ENCODE measurements around the gene ILK. TPM values are rescaled to one million over a fixed set of nuclear protein-coding genes. Genes with fewer than 3 reads are reported as not detected.

Gene ILK
- total and polyA plus RNA-seq, 10 of the 15 experiments (the other 5 are each of a cell fraction or from before 2014, with no cell fraction given), result 51.8 to 163 (median 92.0) TPM

DNA sequence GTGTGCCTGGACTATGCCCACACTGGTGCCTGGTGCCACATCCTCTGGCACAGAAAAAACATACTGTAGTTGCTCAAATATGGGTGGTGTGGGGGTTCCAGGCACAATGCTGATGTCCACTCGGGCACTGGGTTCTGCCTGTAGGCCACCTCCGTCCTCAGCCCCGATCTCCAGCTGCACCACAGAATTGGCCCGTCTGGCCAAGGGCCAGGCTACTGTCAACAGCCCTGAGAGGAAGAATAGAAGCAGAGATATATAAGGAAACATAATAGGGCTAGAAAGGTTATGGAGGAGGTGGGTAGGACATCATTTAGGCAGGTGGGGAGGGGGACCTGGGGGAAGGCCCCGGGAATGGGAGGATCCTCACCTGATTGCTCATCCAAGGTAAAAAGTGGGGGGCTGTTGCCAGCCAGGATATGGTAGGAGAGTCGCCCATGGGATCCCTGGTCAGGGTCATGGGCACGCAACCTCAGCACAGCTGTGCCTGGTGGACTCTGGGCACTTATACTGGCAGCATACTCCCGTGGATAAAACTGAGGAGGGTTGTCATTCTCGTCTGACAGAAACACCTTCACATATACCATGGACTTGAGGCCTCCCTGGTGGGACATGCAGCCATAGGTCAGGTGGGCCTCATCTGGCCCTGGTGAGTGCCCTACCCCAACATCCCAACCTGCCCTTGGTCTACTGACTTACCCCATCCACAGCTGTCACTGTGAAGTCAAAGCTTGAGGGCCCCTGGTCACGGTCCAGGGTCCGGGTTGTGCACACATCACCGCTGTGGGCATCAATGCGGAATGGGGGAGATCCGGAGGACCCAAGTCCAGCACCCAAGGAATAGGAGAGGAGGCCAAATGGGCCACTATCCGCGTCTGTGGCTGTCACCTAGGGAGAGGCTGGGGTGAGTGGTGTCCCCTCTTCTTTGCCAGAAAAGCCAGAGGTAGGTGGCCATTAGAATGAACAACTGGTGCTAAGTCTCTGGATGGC is 30.1 kb downstream of the ILK start (continued):
- TF ChIP-seq SREBF1 (IDR thresholded peaks at IDR 0.05; ENCODE audit: low read length) (no peak), CBX3 (IDR thresholded peaks at IDR 0.05; ENCODE audit: borderline replicate concordance, low read depth) (no peak), SMARCA5 (IDR thresholded peaks at IDR 0.05) (no peak), RFX5 (IDR thresholded peaks at IDR 0.05; ENCODE audit: low read depth, low read length) (no peak), SMAD5 (IDR thresholded peaks at IDR 0.05; ENCODE audit: low read depth) (no peak)
- TF ChIP-seq, protein P1, sequence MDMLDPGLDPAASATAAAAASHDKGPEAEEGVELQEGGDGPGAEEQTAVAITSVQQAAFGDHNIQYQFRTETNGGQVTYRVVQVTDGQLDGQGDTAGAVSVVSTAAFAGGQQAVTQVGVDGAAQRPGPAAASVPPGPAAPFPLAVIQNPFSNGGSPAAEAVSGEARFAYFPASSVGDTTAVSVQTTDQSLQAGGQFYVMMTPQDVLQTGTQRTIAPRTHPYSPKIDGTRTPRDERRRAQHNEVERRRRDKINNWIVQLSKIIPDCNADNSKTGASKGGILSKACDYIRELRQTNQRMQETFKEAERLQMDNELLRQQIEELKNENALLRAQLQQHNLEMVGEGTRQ (IDR thresholded peaks at IDR 0.05; ENCODE audit: borderline replicate concordance, low read depth, low read length), result no peak

DNA sequence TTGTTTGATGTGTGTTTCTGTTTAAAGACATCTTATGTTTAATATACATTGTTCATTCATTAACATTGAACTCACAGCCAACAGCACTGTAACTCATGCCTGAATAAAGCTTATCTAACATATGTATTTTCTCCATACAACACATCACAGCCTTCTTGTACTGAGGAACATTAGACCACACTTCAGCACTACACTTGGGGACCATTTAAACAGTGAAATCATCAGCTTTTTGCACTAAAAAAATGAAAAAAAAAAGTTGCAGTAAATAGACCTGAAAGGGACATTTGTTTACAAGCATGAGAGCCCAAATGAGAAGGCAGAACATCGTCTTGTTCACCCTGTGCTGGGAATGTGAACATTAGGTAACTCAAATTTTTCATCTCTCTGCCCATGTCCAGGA is 31.0 kb downstream of the ILK start:
- Histone ChIP-seq H3K9ac (ENCODE audit: control insufficient read depth, insufficient read depth, low read length) (no peak overlapping the region), H3K36me3 (ENCODE audit: control insufficient read depth in 2 of 2, insufficient read depth in 2 of 2, low read length in 1 of 2) (no peaks in the 10 kb centered on the region), H4K20me1 (ENCODE audit: control insufficient read depth, insufficient read depth) (no peaks in the 10 kb centered on the region), H3K4me1 (ENCODE audit: control insufficient read depth, insufficient read depth, low read length) (no peaks in the 10 kb centered on the region), H3K4me3 (no peak overlapping the region), H2AFZ (ENCODE audit: control insufficient read depth, low read depth, low read length) (no peak overlapping the region), H3K4me2 (ENCODE audit: control insufficient read depth, insufficient read depth) (no peak overlapping the region), H3K79me2 (ENCODE audit: control insufficient read depth, insufficient read depth, low read length) (no peaks in the 10 kb centered on the region), H3K9me3 (replicated peaks; ENCODE audit: control insufficient read depth, insufficient read depth, low read length) (no peaks in the 10 kb centered on the region), H3K27me3 (replicated peaks in 1 of 2; ENCODE audit: control insufficient read depth in 2 of 2, insufficient read depth in 2 of 2, low read length in 1 of 2) (no peaks in the 10 kb centered on the region), H3K27ac (ENCODE audit: control insufficient read depth, insufficient read depth) (no peak overlapping the region)
- ATAC-seq (no peak), DNase-seq (ENCODE audit: low read depth, low spot score) (no peak), FAIRE-seq (no peak)
- ChIA-PET RAD21 (ENCODE audit: unreplicated experiment) (no interaction called here), CTCF (no interaction called here), SMC1A (ENCODE audit: uncharacterized antibody, unreplicated experiment) (interaction anchor here (1.5 kb wide), 1 partner anchor 15 kb away, joined by 4 read pairs; no protein-coding TSS in a partner anchor), POLR2A (interaction anchor here (1.4 kb wide), 1 partner anchor 49 kb away, joined by 4 read pairs; the partner anchor contains the start of gene MRPL17)
- 7% methylated on average over 1 of the region's 1 CpG for whole genome bisulfite sequencing (ENCODE audit: insufficient coverage, insufficient replicate concordance, low lambda C conversion rate, missing lambda C conversion rate)
- BruUV-seq (replicated peaks), result no TSS peak
- intact Hi-C loops (cut with micrococcal nuclease; ENCODE audit: unreplicated experiment) (no loop called here), in situ Hi-C loops (cut with MboI) (no loop called here)
- TF ChIP-seq WRNIP1 (IDR thresholded peaks at IDR 0.05; ENCODE audit: borderline replicate concordance, low read depth, low read length), result no peak
- no peak for TF ChIP-seq TAF1 (IDR thresholded peaks at IDR 0.05; ENCODE audit: borderline replicate concordance, low read depth, low read length)
- no peak for TF ChIP-seq SMC3 (IDR thresholded peaks at IDR 0.05; ENCODE audit: borderline replicate concordance, low read length)
- no peak for TF ChIP-seq POLR2AphosphoS5 (IDR thresholded peaks at IDR 0.05; ENCODE audit: low read length)
- TF ChIP-seq, protein P2, sequence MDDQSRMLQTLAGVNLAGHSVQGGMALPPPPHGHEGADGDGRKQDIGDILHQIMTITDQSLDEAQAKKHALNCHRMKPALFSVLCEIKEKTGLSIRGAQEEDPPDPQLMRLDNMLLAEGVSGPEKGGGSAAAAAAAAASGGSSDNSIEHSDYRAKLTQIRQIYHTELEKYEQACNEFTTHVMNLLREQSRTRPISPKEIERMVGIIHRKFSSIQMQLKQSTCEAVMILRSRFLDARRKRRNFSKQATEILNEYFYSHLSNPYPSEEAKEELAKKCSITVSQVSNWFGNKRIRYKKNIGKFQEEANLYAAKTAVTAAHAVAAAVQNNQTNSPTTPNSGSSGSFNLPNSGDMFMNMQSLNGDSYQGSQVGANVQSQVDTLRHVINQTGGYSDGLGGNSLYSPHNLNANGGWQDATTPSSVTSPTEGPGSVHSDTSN (IDR thresholded peaks at IDR 0.05; ENCODE audit: insufficient replicate concordance, low read depth, low read length), result no peak
- no peak for TF ChIP-seq ASH2L (IDR thresholded peaks at IDR 0.05; ENCODE audit: borderline replicate concordance, low read depth)
- no peak for TF ChIP-seq ATF7 (IDR thresholded peaks at IDR 0.05; ENCODE audit: low read depth)
- no peak for TF ChIP-seq NBN (IDR thresholded peaks at IDR 0.05)
- TF ChIP-seq RCOR1 (conservative IDR thresholded peaks at IDR 0.05; ENCODE audit: low read depth, low read length), result no peak
- TF ChIP-seq KAT2A (conservative IDR thresholded peaks at IDR 0.05; ENCODE audit: control insufficient read depth, low read depth, low read length), result no peak
- no peak for TF ChIP-seq ZZZ3 (IDR thresholded peaks at IDR 0.05; ENCODE audit: control insufficient read depth, insufficient read length, low read depth)
- TF ChIP-seq, protein P3, sequence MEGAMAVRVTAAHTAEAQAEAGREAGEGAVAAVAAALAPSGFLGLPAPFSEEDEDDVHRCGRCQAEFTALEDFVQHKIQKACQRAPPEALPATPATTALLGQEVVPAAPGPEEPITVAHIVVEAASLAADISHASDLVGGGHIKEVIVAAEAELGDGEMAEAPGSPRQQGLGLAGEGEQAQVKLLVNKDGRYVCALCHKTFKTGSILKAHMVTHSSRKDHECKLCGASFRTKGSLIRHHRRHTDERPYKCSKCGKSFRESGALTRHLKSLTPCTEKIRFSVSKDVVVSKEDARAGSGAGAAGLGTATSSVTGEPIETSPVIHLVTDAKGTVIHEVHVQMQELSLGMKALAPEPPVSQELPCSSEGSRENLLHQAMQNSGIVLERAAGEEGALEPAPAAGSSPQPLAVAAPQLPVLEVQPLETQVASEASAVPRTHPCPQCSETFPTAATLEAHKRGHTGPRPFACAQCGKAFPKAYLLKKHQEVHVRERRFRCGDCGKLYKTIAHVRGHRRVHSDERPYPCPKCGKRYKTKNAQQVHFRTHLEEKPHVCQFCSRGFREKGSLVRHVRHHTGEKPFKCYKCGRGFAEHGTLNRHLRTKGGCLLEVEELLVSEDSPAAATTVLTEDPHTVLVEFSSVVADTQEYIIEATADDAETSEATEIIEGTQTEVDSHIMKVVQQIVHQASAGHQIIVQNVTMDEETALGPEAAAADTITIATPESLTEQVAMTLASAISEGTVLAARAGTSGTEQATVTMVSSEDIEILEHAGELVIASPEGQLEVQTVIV (IDR thresholded peaks at IDR 0.05; ENCODE audit: borderline replicate concordance, partially characterized antibody), result no peak

All from GM12878 (cell line).